Colonic mucosa (tissue), 4 donors: ENCODE results near the gene CUX1. TPM values are rescaled to one million over a fixed set of nuclear protein-coding genes. Genes with fewer than 3 reads are reported as not detected.

Experiments used
- DNase-seq: peaks from one replicate; pipeline ENCODE4 v3.0.0-alpha.2; 2020
- H3K27ac ChIP-seq: fragments of 200-600 bp; one replicate; pipeline ENCODE4 v1.8.0; 2021
- H3K27me3 ChIP-seq: fragments of 200-600 bp; one replicate; pipeline ENCODE4 v1.8.0; 2021
- H3K36me3 ChIP-seq: fragments of 200-600 bp; one replicate; pipeline ENCODE4 v1.8.0; 2021
- H3K4me1 ChIP-seq: fragments of 200-600 bp; one replicate; pipeline ENCODE4 v1.8.0; 2021; ENCODE audit warnings: mild to moderate bottlenecking
- H3K4me3 ChIP-seq: fragments of 200-600 bp; one replicate; pipeline ENCODE4 v1.8.0; 2021
- H3K9ac ChIP-seq, 2 donors: one replicate each; pipeline ENCODE4 v1.7.0; 2013; ENCODE audit warnings: control low read depth in 2 of 2, low read depth in 2 of 2, low read length in 2 of 2
- H3K9me3 ChIP-seq: fragments of 200-600 bp; one replicate; pipeline ENCODE4 v1.8.0; 2021
- CTCF ChIP-seq: fragments of 200-600 bp; IDR thresholded peaks from one replicate; pipeline ENCODE4 v1.8.0; 2022; ENCODE audit warnings: antibody characterized with exemption, mild to moderate bottlenecking
- intact Hi-C: fragments of 100-400 bp; cut with DNase I; formaldehyde crosslinking; loops from one replicate; pipeline ENCODE4 v1.14.1; 2022
- total RNA-seq, 2 donors: library from RNA; stranded (reverse); fragmentation: NEBNext Ultra II Directional in 1 of 2; extraction: Animal tissue kit (Norgen Biotek cat#: 25700) in 1 of 2; gene quantifications; one replicate each; pipeline ENCODE4 v1.2.1, GENCODE V29; 2021
- donor health status: healthy.
- donor health status: DM: no; HTN: no; CAD: no.
- donor health status: DM: no; HTN: no; CAD: no.

Gene CUX1
- total RNA-seq, 2 donors from 2014 or later: 68.5 to 97.5 TPM

- TF ChIP-seq CTCF: no peak
- Histone ChIP-seq H3K9me3 (no peaks in the 10 kb centered on the region), H3K4me3 (no peak overlapping the region), H3K9ac (no peak overlapping the region), H3K27ac (no peak overlapping the region), H3K27me3 (no peaks in the 10 kb centered on the region), H3K4me1 (no peaks in the 10 kb centered on the region), H3K36me3 (peaks cover 5% of the 10 kb centered on the region)
- no peak for DNase-seq
- intact Hi-C loops: no loop called here
These were observed 377.9 kb downstream of the CUX1 start for GRCh38 chr7:102195361-102195760.

DNA sequence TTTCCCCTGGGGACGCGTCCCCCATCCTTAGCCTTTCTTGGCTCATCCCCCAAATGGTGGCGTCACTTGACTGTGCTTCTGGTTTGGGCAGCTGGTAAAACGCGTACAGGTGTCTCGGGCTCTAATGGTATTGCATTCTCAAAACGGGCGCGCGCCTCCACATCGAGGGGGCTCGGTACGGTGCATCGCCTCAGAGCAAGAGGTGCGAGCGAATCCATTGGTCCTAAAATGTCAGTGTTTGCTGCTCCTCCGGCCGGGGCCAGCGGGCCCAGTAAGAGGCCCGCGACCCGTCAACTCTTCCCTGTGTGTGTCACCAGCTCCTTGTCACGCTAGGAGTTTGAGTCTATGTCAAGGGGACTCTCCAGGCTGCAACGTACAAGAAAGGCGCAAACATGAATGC is 378.6 kb downstream of the CUX1 start:
- Histone ChIP-seq H3K36me3 (peaks cover 5% of the 10 kb centered on the region), H3K27ac (no peak overlapping the region)
- intact Hi-C loops: no loop called here

DNA sequence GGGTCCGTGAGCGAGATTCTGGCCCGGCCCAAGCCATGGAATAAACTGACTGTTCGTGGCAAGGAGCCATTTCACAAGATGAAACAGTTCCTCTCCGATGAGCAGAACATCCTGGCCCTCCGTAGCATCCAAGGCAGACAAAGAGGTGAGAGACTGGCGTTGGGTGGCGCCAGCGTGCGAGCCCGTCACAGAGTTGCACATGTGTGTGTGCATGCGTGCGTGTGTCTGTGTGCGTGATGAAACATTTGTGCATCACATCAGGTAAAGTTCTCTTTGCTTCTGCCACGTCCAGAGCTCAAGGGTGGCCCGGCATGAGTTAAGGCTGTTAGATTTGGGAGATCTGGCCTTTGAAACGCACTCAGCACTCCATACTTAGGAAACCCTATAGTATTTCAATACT is 379.7 kb downstream of the CUX1 start:
- Histone ChIP-seq H3K27me3 (no peaks in the 10 kb centered on the region), H3K36me3 (peaks cover 7% of the 10 kb centered on the region), H3K4me1 (no peaks in the 10 kb centered on the region), H3K27ac (no peak overlapping the region), H3K9ac (no peak overlapping the region), H3K4me3 (no peak overlapping the region), H3K9me3 (no peaks in the 10 kb centered on the region)
- intact Hi-C loops: no loop called here
- DNase-seq: no peak
- TF ChIP-seq CTCF: no peak

More for the DNA sequence above, 378.6 kb downstream of the CUX1 start:
- Histone ChIP-seq H3K9me3 (no peaks in the 10 kb centered on the region), H3K27me3 (no peaks in the 10 kb centered on the region), H3K9ac (no peak overlapping the region), H3K4me1 (no peaks in the 10 kb centered on the region), H3K4me3 (no peak overlapping the region)
- no peak for TF ChIP-seq CTCF
- no peak for DNase-seq

DNA sequence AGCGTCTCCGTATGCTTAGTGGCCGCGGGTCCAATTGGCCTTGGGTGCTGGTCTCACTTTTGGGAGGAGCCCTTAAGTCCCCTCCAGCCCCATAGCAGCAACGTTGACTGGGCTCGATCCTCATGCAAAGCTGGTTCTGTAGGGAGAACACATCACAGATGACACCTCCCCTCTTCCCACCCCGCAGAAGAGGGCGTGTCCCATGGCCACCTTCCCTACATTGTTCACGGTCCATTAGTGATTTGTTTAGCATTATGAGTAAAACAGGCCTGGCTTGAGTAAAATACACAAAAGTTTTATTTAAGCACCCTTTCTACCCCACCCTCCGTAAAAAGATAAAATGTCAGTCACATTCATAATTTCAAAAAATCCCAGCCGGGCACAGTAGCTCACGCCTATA is 380.2 kb downstream of the CUX1 start:
- intact Hi-C loops: no loop called here
- no peak for TF ChIP-seq CTCF
- no peaks in the 10 kb centered on the region for H3K27me3 ChIP-seq
- H3K36me3 ChIP-seq: peaks cover 11% of the 10 kb centered on the region
- no peak overlapping the region for H3K9ac ChIP-seq
- no peak overlapping the region for H3K4me3 ChIP-seq
- H3K9me3 ChIP-seq: no peaks in the 10 kb centered on the region
- H3K4me1 ChIP-seq: no peaks in the 10 kb centered on the region
- no peak overlapping the region for H3K27ac ChIP-seq
- no peak for DNase-seq

DNA sequence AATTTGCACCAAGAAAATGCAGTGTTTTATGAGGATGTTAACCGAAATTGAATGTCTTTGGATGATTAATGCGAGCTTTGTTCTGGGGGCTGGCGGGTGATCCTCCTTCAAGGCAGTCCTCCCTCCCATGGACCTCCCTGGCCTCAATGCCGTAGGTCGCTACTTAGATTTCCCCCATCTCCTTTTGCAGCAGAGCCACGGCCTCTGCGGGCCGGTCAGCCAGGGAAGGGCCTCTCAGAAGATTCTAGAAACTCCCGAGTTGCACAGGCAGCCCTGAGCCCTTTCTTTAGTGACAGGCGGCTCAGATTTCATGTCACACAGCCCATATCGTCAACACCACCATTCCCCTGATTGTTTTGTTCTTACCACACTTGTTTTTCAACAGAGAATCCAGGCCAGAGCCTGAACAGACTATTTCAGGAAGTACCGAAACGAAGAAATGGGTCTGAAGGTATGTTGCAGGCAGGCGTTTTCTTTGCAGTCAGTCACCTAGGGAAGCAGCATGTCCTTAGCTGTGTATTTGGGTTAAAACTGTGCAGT is 381.1 kb downstream of the CUX1 start:
- no peaks in the 10 kb centered on the region for H3K4me1 ChIP-seq
- DNase-seq: no peak
- H3K4me3 ChIP-seq: no peak overlapping the region
- no peak overlapping the region for H3K9ac ChIP-seq
- H3K27me3 ChIP-seq: no peaks in the 10 kb centered on the region
- TF ChIP-seq CTCF: no peak
- peaks cover 11% of the 10 kb centered on the region for H3K36me3 ChIP-seq
- H3K9me3 ChIP-seq: no peaks in the 10 kb centered on the region
- intact Hi-C loops: no loop called here
- H3K27ac ChIP-seq: no peak overlapping the region
